ENCODE measurements around the gene TICAM1. TPM values are rescaled to one million over a fixed set of nuclear protein-coding genes. Genes with fewer than 3 reads are reported as not detected.
A peak's percentile ranks its signal among the peaks of the same experiment; 100 is the strongest.
"Not testable (repeated sequence)": the region's sequence is repeated elsewhere in the genome, so short reads cannot be mapped to it uniquely, and the experiment has no call there.

The TICAM1 gene
- total RNA-seq, 2 experiments from 2014 or later = 14.7 to 15.0 TPM

DNA sequence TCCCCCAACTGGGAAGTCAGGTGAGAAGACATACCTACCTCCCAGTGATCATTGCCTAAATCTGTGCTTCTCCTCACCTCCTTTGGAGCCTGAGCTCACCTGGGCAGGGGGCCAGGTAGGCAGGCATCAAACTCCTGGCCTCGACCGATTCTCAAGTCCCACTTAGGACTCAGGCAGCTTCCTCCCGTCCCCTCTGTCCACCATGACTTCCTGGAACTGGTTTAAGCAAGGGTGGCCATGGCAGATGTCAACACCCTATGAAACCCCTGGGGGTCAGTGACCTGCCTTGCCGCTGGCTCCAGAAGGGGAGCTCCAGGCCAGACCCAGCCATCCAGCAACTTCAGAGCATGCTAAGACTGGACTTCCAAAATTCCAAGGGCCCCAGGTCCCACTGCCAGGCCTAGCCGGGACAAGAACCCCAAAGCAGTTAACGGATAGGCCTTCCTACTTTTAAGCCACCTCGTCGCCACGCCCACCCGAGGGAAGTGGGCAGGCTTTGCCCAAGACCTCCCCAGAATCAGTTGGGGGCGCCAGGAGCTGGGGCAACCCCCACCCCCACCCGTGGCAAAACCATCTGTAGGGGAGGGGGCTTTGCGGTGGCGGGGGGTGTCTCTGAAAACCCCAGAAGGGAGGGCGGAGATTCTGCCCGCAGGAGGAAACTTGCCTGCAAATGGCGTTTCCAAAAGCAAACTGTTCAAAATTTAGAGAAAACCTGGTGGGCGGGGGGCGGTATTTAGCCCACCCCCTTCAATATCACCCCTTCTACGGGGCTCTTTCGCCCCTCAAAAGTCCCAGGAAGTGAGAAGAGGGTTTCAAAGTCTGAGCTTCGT, 35.3 kb upstream of the TICAM1 start:
- Histone ChIP-seq H3K4me3 (ENCODE audit: low read length) (peak overlapping the region; percentile 89), H3K27me3 (ENCODE audit: control insufficient read depth in 1 of 2, insufficient read depth in 2 of 2, low read length in 2 of 2) (no peaks in the 10 kb centered on the region), H3K27ac (ENCODE audit: low read depth in 1 of 2, low read length in 2 of 2) (peak overlapping the region in 1 of 2 donors; percentile 70), H3K36me3 (ENCODE audit: insufficient read depth, low read length) (no peaks in the 10 kb centered on the region), H3K9me3 (ENCODE audit: control insufficient read depth in 1 of 2, insufficient read depth in 1 of 2, low read length in 2 of 2) (no peaks in the 10 kb centered on the region), H3K4me1 (ENCODE audit: insufficient read depth, low read length) (peaks cover 22% of the 10 kb centered on the region)
- TF ChIP-seq, protein P1, sequence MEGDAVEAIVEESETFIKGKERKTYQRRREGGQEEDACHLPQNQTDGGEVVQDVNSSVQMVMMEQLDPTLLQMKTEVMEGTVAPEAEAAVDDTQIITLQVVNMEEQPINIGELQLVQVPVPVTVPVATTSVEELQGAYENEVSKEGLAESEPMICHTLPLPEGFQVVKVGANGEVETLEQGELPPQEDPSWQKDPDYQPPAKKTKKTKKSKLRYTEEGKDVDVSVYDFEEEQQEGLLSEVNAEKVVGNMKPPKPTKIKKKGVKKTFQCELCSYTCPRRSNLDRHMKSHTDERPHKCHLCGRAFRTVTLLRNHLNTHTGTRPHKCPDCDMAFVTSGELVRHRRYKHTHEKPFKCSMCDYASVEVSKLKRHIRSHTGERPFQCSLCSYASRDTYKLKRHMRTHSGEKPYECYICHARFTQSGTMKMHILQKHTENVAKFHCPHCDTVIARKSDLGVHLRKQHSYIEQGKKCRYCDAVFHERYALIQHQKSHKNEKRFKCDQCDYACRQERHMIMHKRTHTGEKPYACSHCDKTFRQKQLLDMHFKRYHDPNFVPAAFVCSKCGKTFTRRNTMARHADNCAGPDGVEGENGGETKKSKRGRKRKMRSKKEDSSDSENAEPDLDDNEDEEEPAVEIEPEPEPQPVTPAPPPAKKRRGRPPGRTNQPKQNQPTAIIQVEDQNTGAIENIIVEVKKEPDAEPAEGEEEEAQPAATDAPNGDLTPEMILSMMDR (IDR thresholded peaks at IDR 0.05) = no peak
- DNase-seq = peak in 13 of 14 experiments; percentile 17 to 77 (median 34)
- no peaks in the 10 kb centered on the region for H3K36me3 Mint-ChIP-seq (ENCODE audit: low read depth)
- H3K4me3 Mint-ChIP-seq = peak overlapping the region; percentile 88
- H3K9me3 Mint-ChIP-seq = no peaks in the 10 kb centered on the region
- ATAC-seq (ENCODE audit: poor library complexity) = peak; percentile 19
- no peaks in the 10 kb centered on the region for H3K27me3 Mint-ChIP-seq
- H3K4me1 Mint-ChIP-seq (ENCODE audit: low read depth) = peaks cover 7% of the 10 kb centered on the region
- H3K27ac Mint-ChIP-seq = peak overlapping the region; percentile 69
- POLR2A ChIA-PET = interaction anchor here (0.9 to 3.1 kb wide), 6 partner anchors 45 to 104 kb away, joined by 3 to 24 read pairs (median 10); partner anchors contain the start of genes FEM1A and KDM4B
- CTCF ChIA-PET = interaction anchor here (1.1 to 2.3 kb wide), 4 partner anchors 15 to 135 kb away, joined by 3 to 18 read pairs (median 6); no protein-coding TSS in a partner anchor
- intact Hi-C loops (cut with DNase I, micrococcal nuclease) = loop anchor here in 1 of 2 experiments (1.0 to 5.0 kb wide), 2 partner anchors 52 to 100 kb away; partner anchors contain the start of gene KDM4B

DNA sequence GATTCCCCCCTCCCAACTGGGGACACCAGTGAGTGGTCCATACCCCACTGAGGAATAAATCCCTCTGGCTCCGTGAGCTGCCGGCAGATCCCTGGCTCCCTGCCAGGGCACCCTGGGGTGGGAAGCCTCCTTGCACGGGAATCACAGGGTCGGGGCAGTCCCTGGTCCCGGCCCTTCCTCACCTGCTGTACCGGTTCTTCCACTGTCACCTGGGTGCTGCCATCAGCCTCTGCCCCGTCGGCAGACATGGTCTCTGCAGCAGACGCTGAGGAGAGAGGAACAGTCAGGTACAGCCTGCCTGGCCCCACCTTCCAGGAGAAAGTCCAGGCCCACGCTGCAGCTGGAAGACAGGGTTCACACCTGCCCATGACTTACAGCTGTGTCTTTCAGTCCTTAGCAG, 29.6 kb upstream of the TICAM1 start:
- Mint-ChIP-seq H3K27ac (no peak overlapping the region), H3K27me3 (no peaks in the 10 kb centered on the region), H3K9me3 (no peaks in the 10 kb centered on the region), H3K4me1 (ENCODE audit: low read depth) (no peaks in the 10 kb centered on the region), H3K36me3 (ENCODE audit: low read depth) (peaks cover 22% of the 10 kb centered on the region), H3K4me3 (no peak overlapping the region)
- TF ChIP-seq, protein P1 (IDR thresholded peaks at IDR 0.05) = no peak
- Histone ChIP-seq H3K27ac (ENCODE audit: low read depth in 1 of 2, low read length in 2 of 2) (no peak overlapping the region), H3K27me3 (ENCODE audit: control insufficient read depth in 1 of 2, insufficient read depth in 2 of 2, low read length in 2 of 2) (no peaks in the 10 kb centered on the region), H3K9me3 (ENCODE audit: control insufficient read depth in 1 of 2, insufficient read depth in 1 of 2, low read length in 2 of 2) (no peaks in the 10 kb centered on the region), H3K36me3 (ENCODE audit: insufficient read depth, low read length) (peaks cover 12% of the 10 kb centered on the region), H3K4me3 (ENCODE audit: low read length) (no peak overlapping the region), H3K4me1 (ENCODE audit: insufficient read depth, low read length) (no peaks in the 10 kb centered on the region)
- ChIA-PET POLR2A (no interaction called here), CTCF (interaction anchor here (1.4 kb wide), 1 partner anchor 52 kb away, joined by 3 read pairs; no protein-coding TSS in a partner anchor)
- no peak for DNase-seq
- no peak for ATAC-seq (ENCODE audit: poor library complexity)
- intact Hi-C loops (cut with DNase I, micrococcal nuclease) = no loop called here

DNA sequence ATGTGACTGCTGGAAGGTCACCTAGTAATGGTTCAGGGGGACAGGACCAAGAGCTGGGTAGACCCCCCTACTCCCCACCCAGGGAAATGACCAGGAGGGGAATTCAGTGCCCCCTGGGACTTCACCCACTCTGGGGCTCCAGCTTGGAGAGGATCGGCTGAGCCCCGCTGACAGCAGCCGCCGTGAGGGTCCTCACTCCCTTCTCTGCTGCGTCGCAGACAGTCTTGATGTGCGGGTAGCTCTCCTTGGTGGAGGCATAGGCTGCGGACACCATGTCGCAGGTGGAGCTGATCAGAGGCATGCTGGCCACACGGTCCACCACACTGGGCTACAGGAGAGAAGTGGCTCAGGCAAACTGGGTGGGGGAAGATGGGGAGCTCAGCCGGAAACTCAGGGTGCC, 28.2 kb upstream of the TICAM1 start:
- no peaks in the 10 kb centered on the region for H3K9me3 Mint-ChIP-seq
- DNase-seq = no peak
- ChIA-PET CTCF (interaction anchor here (1.2 kb wide), 1 partner anchor 12 kb away, joined by 3 read pairs; no protein-coding TSS in a partner anchor), POLR2A (no interaction called here)
- intact Hi-C loops (cut with DNase I, micrococcal nuclease) = no loop called here
- peaks cover 31% of the 10 kb centered on the region for H3K36me3 Mint-ChIP-seq (ENCODE audit: low read depth)
- no peaks in the 10 kb centered on the region for H3K4me1 ChIP-seq (ENCODE audit: insufficient read depth, low read length)
- H3K27ac ChIP-seq (ENCODE audit: low read depth in 1 of 2, low read length in 2 of 2) = no peak overlapping the region
- no peak overlapping the region for H3K4me3 Mint-ChIP-seq
- H3K4me1 Mint-ChIP-seq (ENCODE audit: low read depth) = no peaks in the 10 kb centered on the region
- ATAC-seq (ENCODE audit: poor library complexity) = no peak
- H3K27me3 ChIP-seq (ENCODE audit: control insufficient read depth in 1 of 2, insufficient read depth in 2 of 2, low read length in 2 of 2) = no peaks in the 10 kb centered on the region
- H3K27ac Mint-ChIP-seq = no peak overlapping the region
- H3K36me3 ChIP-seq (ENCODE audit: insufficient read depth, low read length) = peaks cover 12% of the 10 kb centered on the region
- no peaks in the 10 kb centered on the region for H3K27me3 Mint-ChIP-seq
- no peak overlapping the region for H3K4me3 ChIP-seq (ENCODE audit: low read length)
- TF ChIP-seq, protein P1 (IDR thresholded peaks at IDR 0.05) = no peak
- H3K9me3 ChIP-seq (ENCODE audit: control insufficient read depth in 1 of 2, insufficient read depth in 1 of 2, low read length in 2 of 2) = no peaks in the 10 kb centered on the region

DNA sequence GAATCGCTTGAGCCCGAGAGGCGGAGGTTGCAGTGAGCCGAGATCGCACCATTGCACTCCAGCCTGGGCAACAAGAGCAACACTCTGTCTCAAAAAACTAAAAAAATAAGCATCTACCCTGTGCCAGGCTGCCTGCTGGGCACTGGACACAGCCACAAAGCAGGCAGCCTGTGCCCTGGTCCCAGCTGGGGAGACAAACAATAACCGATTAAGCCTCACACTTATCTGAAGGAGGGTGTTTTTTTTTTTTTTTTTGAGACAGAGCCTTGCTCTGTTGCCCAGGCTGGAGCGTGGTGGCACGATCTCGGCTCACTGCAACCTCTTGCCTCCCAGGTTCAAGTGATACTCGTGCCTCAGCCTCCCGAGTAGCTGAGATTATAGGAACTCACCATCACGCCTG, 25.0 kb upstream of the TICAM1 start:
- H3K4me1 ChIP-seq (ENCODE audit: insufficient read depth, low read length); intact Hi-C loops (cut with DNase I, micrococcal nuclease); H3K9me3 Mint-ChIP-seq; H3K4me1 Mint-ChIP-seq (ENCODE audit: low read depth); H3K27ac Mint-ChIP-seq; H3K4me3 Mint-ChIP-seq; H3K9me3 ChIP-seq (ENCODE audit: control insufficient read depth in 1 of 2, insufficient read depth in 1 of 2, low read length in 2 of 2); ATAC-seq (ENCODE audit: poor library complexity); H3K27me3 ChIP-seq (ENCODE audit: control insufficient read depth in 1 of 2, insufficient read depth in 2 of 2, low read length in 2 of 2); POLR2A ChIA-PET; DNase-seq; H3K27ac ChIP-seq (ENCODE audit: low read depth in 1 of 2, low read length in 2 of 2); H3K27me3 Mint-ChIP-seq; H3K4me3 ChIP-seq (ENCODE audit: low read length): not testable (repeated sequence)
- CTCF ChIA-PET = interaction anchor here (3.1 kb wide), 1 partner anchor 47 kb away, joined by 12 read pairs; no protein-coding TSS in a partner anchor
- H3K36me3 ChIP-seq (ENCODE audit: insufficient read depth, low read length) = peaks cover 12% of the 10 kb centered on the region
- peaks cover 36% of the 10 kb centered on the region for H3K36me3 Mint-ChIP-seq (ENCODE audit: low read depth)

DNA sequence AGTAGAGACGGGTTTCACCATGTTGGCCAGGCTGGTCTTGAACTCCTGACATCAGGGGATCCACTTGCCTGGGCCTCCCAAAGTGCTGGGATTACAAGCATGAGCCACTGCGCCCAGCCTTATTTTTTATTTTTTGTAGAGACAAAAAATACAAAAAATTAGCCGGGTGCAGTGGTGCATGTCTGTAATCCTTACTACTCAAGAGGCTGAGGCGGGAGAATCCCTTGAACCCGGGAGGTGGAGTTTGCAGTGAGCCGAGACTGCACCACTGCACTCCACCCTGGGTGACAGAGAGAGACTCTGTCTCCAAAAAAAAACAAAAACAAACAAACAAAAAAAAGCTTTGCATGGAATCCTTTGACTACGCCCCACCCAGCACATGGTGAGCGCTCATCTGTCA, 22.0 kb upstream of the TICAM1 start:
- H3K27me3 ChIP-seq (ENCODE audit: control insufficient read depth in 1 of 2, insufficient read depth in 2 of 2, low read length in 2 of 2); intact Hi-C loops (cut with DNase I, micrococcal nuclease); H3K9me3 ChIP-seq (ENCODE audit: control insufficient read depth in 1 of 2, insufficient read depth in 1 of 2, low read length in 2 of 2); H3K27ac ChIP-seq (ENCODE audit: low read depth in 1 of 2, low read length in 2 of 2); H3K4me3 Mint-ChIP-seq; H3K36me3 ChIP-seq (ENCODE audit: insufficient read depth, low read length); H3K9me3 Mint-ChIP-seq; ATAC-seq (ENCODE audit: poor library complexity); H3K27me3 Mint-ChIP-seq; H3K27ac Mint-ChIP-seq; H3K4me1 Mint-ChIP-seq (ENCODE audit: low read depth); H3K4me3 ChIP-seq (ENCODE audit: low read length); H3K4me1 ChIP-seq (ENCODE audit: insufficient read depth, low read length); DNase-seq: not testable (repeated sequence)
- H3K36me3 Mint-ChIP-seq (ENCODE audit: low read depth) = peaks cover 24% of the 10 kb centered on the region
- POLR2A ChIA-PET = interaction anchor here (2.0 kb wide), 1 partner anchor 44 kb away, joined by 12 read pairs; no protein-coding TSS in a partner anchor
- CTCF ChIA-PET = interaction anchor here (5.4 kb wide), 1 partner anchor 44 kb away, joined by 76 read pairs; no protein-coding TSS in a partner anchor
